H1 (cell line): Measurements from ENCODE around the gene ETF1. TPM values are rescaled to one million over a fixed set of nuclear protein-coding genes. Genes with fewer than 3 reads are reported as not detected.

ENCODE experiments used
- CTCF ChIA-PET: fragments of 300-600 bp; sonication (Branson Sonifier 250); formaldehyde crosslinking; loops from one replicate; lab custom pipeline; 2021; ENCODE audit not compliant: partially characterized antibody; lab: Charles Lee
- POLR2A ChIA-PET: fragments of 300-600 bp; sonication (Branson Sonifier 250); formaldehyde crosslinking; loops from one replicate; lab custom pipeline; 2021; ENCODE audit warnings: inconsistent platforms; ENCODE audit not compliant: partially characterized antibody; lab: Charles Lee
- DNase-seq, 2 experiments: peaks; one replicate each; pipeline versions ENCODE4 v3.0.0 to v3.0.0-alpha.2; 2010 to 2022; ENCODE audit warnings: low spot score in 2 of 2, low read depth in 1 of 2, mixed read lengths in 1 of 2
- FAIRE-seq: peaks from 2 replicates; lab custom pipeline; 2011; peaks lifted over from hg19 to GRCh38; lab: Jason Lieb, UNC
- H2AFZ ChIP-seq: 2 replicates; pipeline ENCODE4 v1.8.1; 2012; ENCODE audit warnings: low read length, inconsistent platforms
- H2AK5ac ChIP-seq: 2 replicates; pipeline ENCODE4 v1.6.1; 2013; ENCODE audit warnings: low read depth, low read length
- H2BK120ac ChIP-seq: replicated peaks from 2 replicates; pipeline ENCODE3; 2013; ENCODE audit warnings: low read depth, low read length, inconsistent platforms
- H2BK12ac ChIP-seq: 2 replicates; pipeline ENCODE4 v1.6.1; 2013; ENCODE audit warnings: low read depth, low read length
- H2BK15ac ChIP-seq: 2 replicates; pipeline ENCODE4 v1.6.1; 2013; ENCODE audit warnings: low read length
- H2BK20ac ChIP-seq: 2 replicates; pipeline ENCODE4 v1.6.1; 2013; ENCODE audit warnings: low read length
- H2BK5ac ChIP-seq: 2 replicates; pipeline ENCODE4 v1.6.1; 2013; ENCODE audit warnings: low read depth, low read length
- H3K14ac ChIP-seq: 2 replicates; pipeline ENCODE4 v1.6.1; 2013; ENCODE audit warnings: inconsistent platforms; ENCODE audit not compliant: insufficient read length
- H3K18ac ChIP-seq: 2 replicates; pipeline ENCODE4 v1.6.1; 2013; ENCODE audit warnings: low read length; ENCODE audit errors: extremely low read depth
- H3K23ac ChIP-seq: 2 replicates; pipeline ENCODE4 v1.6.1; 2013; ENCODE audit warnings: inconsistent platforms; ENCODE audit not compliant: insufficient read length
- H3K23me2 ChIP-seq: 2 replicates; pipeline ENCODE4 v1.6.1; 2013; ENCODE audit warnings: low read depth, low read length
- H3K27ac ChIP-seq: 2 replicates; pipeline ENCODE4 v1.6.1; 2011; ENCODE audit warnings: low read depth, low read length, inconsistent platforms
- H3K27me3 ChIP-seq, 4 experiments: replicated peaks in 1 of 4; 1 replicate in 1 of 4; 2 replicates in 3 of 4; pipeline versions ENCODE4 v1.6.1 to v1.8.1; 2011 to 2013; ENCODE audit warnings: low read length in 3 of 4, mild to moderate bottlenecking in 3 of 4, inconsistent platforms in 2 of 4, mixed read lengths in 2 of 4, moderate library complexity in 1 of 4; ENCODE audit not compliant: control insufficient read depth in 3 of 4, insufficient read depth in 3 of 4; ENCODE audit errors: extremely low read depth in 1 of 4
- H3K36me3 ChIP-seq, 4 experiments: 2 replicates each; pipeline versions ENCODE4 v1.6.1 to v1.8.1; 2011 to 2013; ENCODE audit warnings: mild to moderate bottlenecking in 4 of 4, low read length in 3 of 4, moderate library complexity in 2 of 4, control low read depth in 1 of 4, inconsistent platforms in 1 of 4; ENCODE audit not compliant: insufficient read depth in 4 of 4, control insufficient read depth in 2 of 4
- H3K4ac ChIP-seq: replicated peaks from 2 replicates; pipeline ENCODE3; 2013; ENCODE audit warnings: low read length, low read depth, mixed read lengths, inconsistent platforms; ENCODE audit not compliant: insufficient read length
- H3K4me1 ChIP-seq, 4 experiments: replicated peaks in 1 of 4; 1 replicate in 1 of 4; 2 replicates in 3 of 4; pipeline versions ENCODE4 v1.6.1 to v1.8.1; 2011 to 2013; ENCODE audit warnings: low read length in 3 of 4, inconsistent platforms in 2 of 4, mixed read lengths in 1 of 4; ENCODE audit not compliant: insufficient read depth in 4 of 4, control insufficient read depth in 3 of 4
- H3K4me2 ChIP-seq, 2 experiments: 2 replicates each; pipeline versions ENCODE4 v1.6.1 to v1.8.1; 2011 to 2013; ENCODE audit warnings: low read depth in 2 of 2, low read length in 2 of 2, control low read depth in 1 of 2, inconsistent platforms in 1 of 2, mild to moderate bottlenecking in 1 of 2; ENCODE audit not compliant: insufficient read depth in 1 of 2
- H3K4me3 ChIP-seq, 4 experiments: fragments of 200-600, 300-600 bp in 1 of 4; sonication (generic), shearing (Covaris generic), sonication (Bioruptor Twin) in 1 of 4; 2 replicates each; pipeline versions ENCODE4 v1.5.1 to v1.8.1; 2011 to 2016; ENCODE audit warnings: low read length in 4 of 4, low read depth in 3 of 4, control low read depth in 2 of 4, inconsistent platforms in 2 of 4, mild to moderate bottlenecking in 2 of 4, mixed read lengths in 1 of 4, moderate library complexity in 1 of 4; ENCODE audit not compliant: insufficient read depth in 2 of 4; ENCODE audit errors: extremely low read depth in 1 of 4
- H3K56ac ChIP-seq: replicated peaks from 2 replicates; pipeline ENCODE3; 2013; ENCODE audit warnings: low read depth, mild to moderate bottlenecking, mixed read lengths, low read length, inconsistent platforms; ENCODE audit not compliant: insufficient read length
- H3K79me1 ChIP-seq: 2 replicates; pipeline ENCODE4 v1.6.1; 2013; ENCODE audit warnings: low read depth, low read length, control low read depth
- H3K79me2 ChIP-seq, 2 experiments: 2 replicates each; pipeline versions ENCODE4 v1.6.1 to v1.8.1; 2012 to 2013; ENCODE audit warnings: low read length in 2 of 2, mild to moderate bottlenecking in 2 of 2, inconsistent platforms in 1 of 2; ENCODE audit not compliant: insufficient read depth in 2 of 2, control insufficient read depth in 1 of 2
- H3K9ac ChIP-seq, 4 experiments: replicated peaks in 1 of 4; 1 replicate in 1 of 4; 2 replicates in 3 of 4; pipeline versions ENCODE4 v1.6.1 to v1.8.1; 2011 to 2013; ENCODE audit warnings: low read depth in 3 of 4, low read length in 3 of 4, control low read depth in 2 of 4, mild to moderate bottlenecking in 2 of 4, moderate library complexity in 2 of 4, inconsistent platforms in 1 of 4; ENCODE audit errors: extremely low read depth in 1 of 4
- H3K9me3 ChIP-seq, 2 experiments: 2 replicates each; pipeline versions ENCODE4 v1.6.1 to v1.8.1; 2012 to 2013; ENCODE audit warnings: mild to moderate bottlenecking in 2 of 2, moderate library complexity in 2 of 2, control low read depth in 1 of 2, inconsistent platforms in 1 of 2, low read depth in 1 of 2, low read length in 1 of 2, mixed read lengths in 1 of 2; ENCODE audit not compliant: insufficient read depth in 2 of 2
- H4K20me1 ChIP-seq, 2 experiments: replicated peaks in 1 of 2; 2 replicates each; pipeline versions ENCODE3 to v1.8.1; 2011 to 2013; ENCODE audit warnings: inconsistent platforms in 2 of 2, low read length in 2 of 2, mild to moderate bottlenecking in 1 of 2; ENCODE audit not compliant: insufficient read depth in 2 of 2, control insufficient read depth in 1 of 2
- H4K5ac ChIP-seq: 2 replicates; pipeline ENCODE4 v1.6.1; 2013; ENCODE audit warnings: low read length, low read depth, mixed read lengths, inconsistent platforms; ENCODE audit not compliant: insufficient read length
- H4K8ac ChIP-seq: 2 replicates; pipeline ENCODE4 v1.8.0; 2013; ENCODE audit warnings: mild to moderate bottlenecking, moderate library complexity, low read length, inconsistent platforms; ENCODE audit not compliant: insufficient read depth; ENCODE audit errors: extremely low read depth
- H4K91ac ChIP-seq: replicated peaks from 2 replicates; pipeline ENCODE3; 2013; ENCODE audit warnings: low read length, mixed read lengths, inconsistent platforms; ENCODE audit not compliant: insufficient read length
- ATF2 ChIP-seq: IDR thresholded peaks from 2 replicates; pipeline ENCODE4 v1.6.1; 2012; ENCODE audit warnings: low read length, inconsistent platforms
- BCL11A ChIP-seq, 2 experiments: IDR thresholded peaks; one replicate each; pipeline ENCODE4 v1.6.1; 2011; ENCODE audit warnings: low read depth in 2 of 2, low read length in 2 of 2, mild to moderate bottlenecking in 2 of 2
- CTBP2 ChIP-seq: IDR thresholded peaks from 2 replicates; pipeline ENCODE4 v1.7.0; 2011; ENCODE audit warnings: borderline replicate concordance, mild to moderate bottlenecking, moderate library complexity, mixed read lengths, low read length; ENCODE audit not compliant: insufficient read depth, insufficient read length
- CTCF ChIP-seq, 3 experiments: IDR thresholded peaks; 1 replicate in 2 of 3; 2 replicates in 1 of 3; pipeline versions ENCODE4 v1.5.1 to v1.6.1; 2011; ENCODE audit warnings: low read length in 3 of 3, mild to moderate bottlenecking in 3 of 3, inconsistent platforms in 2 of 3, low read depth in 1 of 3, moderate library complexity in 1 of 3; ENCODE audit not compliant: insufficient read depth in 1 of 3; ENCODE audit errors: control extremely low read depth in 1 of 3
- POLR2AphosphoS5 ChIP-seq: IDR thresholded peaks from 2 replicates; pipeline ENCODE4 v1.6.1; 2011; ENCODE audit warnings: low read depth, low read length
- RBBP5 ChIP-seq: IDR thresholded peaks from 2 replicates; pipeline ENCODE4 v1.7.1; 2012; ENCODE audit warnings: low read depth, mild to moderate bottlenecking, inconsistent platforms, low read length, moderate library complexity, borderline replicate concordance
- TAF7 ChIP-seq: optimal IDR thresholded peaks from 2 replicates; pipeline ENCODE3; 2011; ENCODE audit warnings: low read depth, mild to moderate bottlenecking, inconsistent platforms, low read length, moderate library complexity, borderline replicate concordance
- WGBS, 2 experiments: shearing (Covaris generic) in 1 of 2; methylation state at CpG; one replicate each; pipeline versions ENCODE4 v1.1.6 to v1.1.7; 2013 to 2015; ENCODE audit warnings: low lambda C conversion rate in 2 of 2, mixed read lengths in 2 of 2, inconsistent platforms in 1 of 2, low coverage in 1 of 2, missing lambda C conversion rate in 1 of 2; ENCODE audit not compliant: insufficient replicate concordance in 2 of 2, insufficient coverage in 1 of 2, insufficient read length in 1 of 2; ENCODE audit errors: extremely low coverage in 1 of 2, missing lambda C conversion rate in 1 of 2; 5-methylcytosine and 5-hydroxymethylcytosine counted together
- polyA plus RNA-seq, 7 experiments: library from polyadenylated mRNA; depleted of rRNA in 3 of 7; stranded (reverse) in 5 of 7; unstranded in 2 of 7; fragments of >200 nt in 5 of 7; fragments of 200-250 nt in 2 of 7; gene quantifications; 1 replicate in 5 of 7; 2 replicates in 1 of 7; 4 replicates in 1 of 7; pipeline versions ENCODE4 v1.2.1 to v1.2.3, GENCODE V29; 2011 to 2013; ENCODE audit warnings: missing spikeins in 2 of 7, mixed read lengths in 2 of 7
- total RNA-seq: library from RNA; stranded (reverse); fragmentation: NEBNext Ultra II Directional; extraction: Animal tissue kit (Norgen Biotek cat#: 25700); gene quantifications from 2 replicates; pipeline ENCODE4 v1.2.1, GENCODE V29; 2021

The ETF1 gene
- total and polyA plus RNA-seq, 2 of the 8 experiments (the other 6 are each of a cell fraction or from before 2014, with no cell fraction given): 50.5 to 168 TPM

GRCh38 chr5:138492560-138493045 lies 50.4 kb downstream of the ETF1 start:
- Histone ChIP-seq H3K36me3 (no peaks in the 10 kb centered on the region), H2BK15ac (peak overlapping the region; percentile 19; the same call in 1 of the 2 replicates), H3K9ac (peak overlapping the region in 1 of 4 experiments; percentile 13; a peak in 1 of 7 replicates), H3K14ac (no peak overlapping the region), H3K4me1 (peaks cover 3 to 21% (median 13%) of the 10 kb centered on the region in 4 experiments), H2AFZ (peak overlapping the region; percentile 69; the same call in 1 of the 2 replicates), H4K20me1 (no peaks in the 10 kb centered on the region), H3K23me2 (peaks cover 6% of the 10 kb centered on the region; the same call in 1 of the 2 replicates), H3K4me2 (peak overlapping the region; percentile 84 to 85), H3K4me3 (peak overlapping the region; percentile 40 to 63 (median 53)), H3K79me1 (no peaks in the 10 kb centered on the region), H2BK5ac (no peak overlapping the region), H2BK120ac (no peak overlapping the region), H3K18ac (no peak overlapping the region; the same call in 1 of the 2 replicates), H3K56ac (no peak overlapping the region), H3K27ac (no peak overlapping the region; the same call in 1 of the 2 replicates), H2BK12ac (peak overlapping the region; percentile 53; the same call in 1 of the 2 replicates), H4K8ac (peak overlapping the region; percentile 38), H3K23ac (no peak overlapping the region), H3K27me3 (peaks cover 0 to 21% (median 17%) of the 10 kb centered on the region in 4 experiments; a peak in 5 of 7 replicates), H4K91ac (no peak overlapping the region), H3K79me2 (no peaks in the 10 kb centered on the region), H2BK20ac (no peak overlapping the region), H3K9me3 (no peaks in the 10 kb centered on the region), H4K5ac (no peak overlapping the region), H3K4ac (no peak overlapping the region), H2AK5ac (no peak overlapping the region)
- POLR2A ChIA-PET: interaction anchor here (0.7 to 14.1 kb wide), 14 partner anchors 8 to 154 kb away, joined by 3 to 294 read pairs (median 4); partner anchors contain the start of genes EGR1 and ETF1
- 41% methylated on average over 10 of the region's 10 CpGs; no CpG with 5 or more reads in 1 of the 2 experiments for WGBS, 2 experiments
- FAIRE-seq: no peak
- CTCF ChIA-PET: interaction anchor here (0.6 to 15.9 kb wide), 7 partner anchors 10 to 524 kb away, joined by 3 to 532 read pairs (median 4); partner anchors contain the start of gene EGR1
- DNase-seq: no peak
- TF ChIP-seq RBBP5 (no peak), ATF2 (no peak), TAF7 (no peak), CTBP2 (no peak), CTCF (IDR thresholded peaks at IDR 0.05; ENCODE audit: control extremely low read depth in 1 of 3, insufficient read depth in 1 of 3, low read depth in 1 of 3, low read length in 3 of 3) (no peak), POLR2AphosphoS5 (no peak), BCL11A (IDR thresholded peaks at IDR 0.05; ENCODE audit: low read depth in 2 of 2, low read length in 2 of 2) (no peak)
